Activated T-cell treated with anti-CD3 and anti-CD28 coated beads, Interleukin-2, amount 50 U/mL, for 72 hours (primary cell): ENCODE results near the gene ITGAD. TPM values are rescaled to one million over a fixed set of nuclear protein-coding genes. Genes with fewer than 3 reads are reported as not detected.
A peak's percentile ranks its signal among the peaks of the same experiment; 100 is the strongest.

Source experiments
- ATAC-seq, 2 donors: fragments of 150-1000 bp; cut with Tn5 transposase; replicated peaks in 1 of 2; 2 replicates each; pipeline ENCODE4 v1.10.0; 2021; ENCODE audit warnings: moderate library complexity in 2 of 2, mild to moderate bottlenecking in 1 of 2
- DNase-seq, 2 donors: peaks; one replicate each; pipeline ENCODE4 v3.0.0; 2021 to 2022; ENCODE audit warnings: mixed read lengths in 1 of 2
- H3K27ac Mint-ChIP-seq: one replicate; pipeline ENCODE4 v1.8.0; 2022; ENCODE audit warnings: mild to moderate bottlenecking, moderate library complexity, mixed read lengths
- H3K27me3 Mint-ChIP-seq: one replicate; pipeline ENCODE4 v1.8.0; 2022; ENCODE audit warnings: low read depth, mixed read lengths
- H3K36me3 Mint-ChIP-seq, 2 donors: one replicate each; pipeline ENCODE4 v1.8.0; 2022; ENCODE audit warnings: mixed read lengths in 2 of 2, mild to moderate bottlenecking in 1 of 2; ENCODE audit not compliant: insufficient read depth in 2 of 2
- H3K4me1 Mint-ChIP-seq: one replicate; pipeline ENCODE4 v1.8.0; 2022; ENCODE audit warnings: low read depth, mixed read lengths
- H3K4me3 Mint-ChIP-seq, 2 donors: one replicate each; pipeline ENCODE4 v1.8.0; 2022; ENCODE audit warnings: mild to moderate bottlenecking in 2 of 2, mixed read lengths in 2 of 2, moderate library complexity in 2 of 2
- H3K9me3 Mint-ChIP-seq, 2 donors: one replicate each; pipeline ENCODE4 v1.8.0; 2022; ENCODE audit warnings: mixed read lengths in 2 of 2
- total RNA-seq, 2 donors: library from RNA; stranded (reverse); gene quantifications; one replicate each; pipeline ENCODE4 v1.2.3, GENCODE V29; 2022

ITGAD gene
- total RNA-seq, 2 donors from 2014 or later, result 0.05 to 0.14 TPM

GRCh38 chr16:31453255-31454204 is 60.4 kb downstream of the ITGAD start:
- Mint-ChIP-seq H3K27me3 (no peaks in the 10 kb centered on the region), H3K27ac (no peak overlapping the region), H3K36me3 (peaks cover 0 to 3% of the 10 kb centered on the region in 2 donors), H3K4me1 (peaks cover 48% of the 10 kb centered on the region), H3K4me3 (no peak overlapping the region), H3K9me3 (no peaks in the 10 kb centered on the region)
- no peak for ATAC-seq
- DNase-seq, result no peak

- Mint-ChIP-seq H3K27ac (peak overlapping the region; percentile 75), H3K36me3 (peaks cover 0 to 3% of the 10 kb centered on the region in 2 donors), H3K4me3 (peak overlapping the region; percentile 37 to 89), H3K27me3 (no peaks in the 10 kb centered on the region), H3K9me3 (no peaks in the 10 kb centered on the region), H3K4me1 (peaks cover 54% of the 10 kb centered on the region)
- ATAC-seq, result no peak
- DNase-seq, result peak in 1 of 2 donors; percentile 41
These were observed 62.6 kb downstream of the ITGAD start for GRCh38 chr16:31455601-31456314.

- H3K9me3 Mint-ChIP-seq, result no peaks in the 10 kb centered on the region
- no peak for ATAC-seq
- H3K27me3 Mint-ChIP-seq, result no peaks in the 10 kb centered on the region
- H3K36me3 Mint-ChIP-seq, result peaks cover 0 to 3% of the 10 kb centered on the region in 2 donors
- no peak for DNase-seq
- peaks cover 59% of the 10 kb centered on the region for H3K4me1 Mint-ChIP-seq
- peak overlapping the region; percentile 89 to 90 for H3K4me3 Mint-ChIP-seq
- peak overlapping the region; percentile 50 for H3K27ac Mint-ChIP-seq
These were observed 63.8 kb downstream of the ITGAD start for GRCh38 chr16:31456988-31457360.

GRCh38 chr16:31458073-31458843 is 65.1 kb downstream of the ITGAD start:
- Mint-ChIP-seq H3K36me3 (peaks cover 3 to 6% of the 10 kb centered on the region in 2 donors), H3K27ac (peak overlapping the region; percentile 87), H3K4me3 (peak overlapping the region; percentile 89 to 90), H3K27me3 (no peaks in the 10 kb centered on the region), H3K4me1 (peaks cover 57% of the 10 kb centered on the region), H3K9me3 (no peaks in the 10 kb centered on the region)
- ATAC-seq, result peak in 1 of 2 donors; percentile 6
- peak; percentile 69 to 70 for DNase-seq

GRCh38 chr16:31458844-31459686 is 65.9 kb downstream of the ITGAD start, which contains the start of gene ARMC5:
TSS of gene ARMC5 (plus strand) at chr16:31459501. CDS start at chr16:31459525, 24 bp downstream.
- peak; percentile 80 to 81 for ATAC-seq
- Mint-ChIP-seq H3K4me3 (peak within 1 kb of the TSS; percentile 89 to 90), H3K4me1 (peaks cover 52% of the 10 kb centered on the region), H3K9me3 (no peaks in the 10 kb centered on the region), H3K27me3 (no peaks in the 10 kb centered on the region), H3K36me3 (peaks cover 3 to 4% of the 10 kb centered on the region in 2 donors), H3K27ac (peak within 1 kb of the TSS; percentile 99)
- DNase-seq, result peak; percentile 96 to 98

- Mint-ChIP-seq H3K36me3 (peaks cover 3 to 4% of the 10 kb centered on the region in 2 donors), H3K9me3 (no peaks in the 10 kb centered on the region), H3K27me3 (no peaks in the 10 kb centered on the region), H3K4me3 (peak overlapping the region; percentile 89 to 90), H3K4me1 (peaks cover 51% of the 10 kb centered on the region), H3K27ac (peak overlapping the region; percentile 99)
- ATAC-seq (peak; percentile 83 to 85), DNase-seq (peak; percentile 100)
These were observed 66.8 kb downstream of the ITGAD start for GRCh38 chr16:31459687-31460581.

- peaks cover 45% of the 10 kb centered on the region for H3K4me1 Mint-ChIP-seq
These were observed 67.5 kb downstream of the ITGAD start for GRCh38 chr16:31460582-31461002.

GRCh38 chr16:31461201-31461920 is 68.2 kb downstream of the ITGAD start:
- Mint-ChIP-seq H3K4me1 (peaks cover 37% of the 10 kb centered on the region), H3K9me3 (no peaks in the 10 kb centered on the region), H3K36me3 (peaks cover 3 to 4% of the 10 kb centered on the region in 2 donors), H3K27me3 (no peaks in the 10 kb centered on the region), H3K27ac (no peak overlapping the region), H3K4me3 (peak overlapping the region in 1 of 2 donors; percentile 44)
- DNase-seq, result no peak
- ATAC-seq, result no peak

More at GRCh38 chr16:31460582-31461002, 67.5 kb downstream of the ITGAD start:
- H3K9me3 Mint-ChIP-seq, result no peaks in the 10 kb centered on the region
- H3K27ac Mint-ChIP-seq, result peak overlapping the region; percentile 94
- peaks cover 3 to 4% of the 10 kb centered on the region in 2 donors for H3K36me3 Mint-ChIP-seq
- H3K27me3 Mint-ChIP-seq, result no peaks in the 10 kb centered on the region
- no peak for ATAC-seq
- peak overlapping the region; percentile 89 to 90 for H3K4me3 Mint-ChIP-seq
- DNase-seq, result peak in 1 of 2 donors; percentile 33

- DNase-seq, result no peak
- H3K27me3 Mint-ChIP-seq, result no peaks in the 10 kb centered on the region
- ATAC-seq, result no peak
- no peaks in the 10 kb centered on the region for H3K9me3 Mint-ChIP-seq
- peaks cover 3 to 4% of the 10 kb centered on the region in 2 donors for H3K36me3 Mint-ChIP-seq
- H3K27ac Mint-ChIP-seq, result no peak overlapping the region
- no peak overlapping the region for H3K4me3 Mint-ChIP-seq
- peaks cover 34% of the 10 kb centered on the region for H3K4me1 Mint-ChIP-seq
These were observed 69.0 kb downstream of the ITGAD start for GRCh38 chr16:31461921-31462804.

- H3K36me3 Mint-ChIP-seq, result peaks cover 2 to 3% of the 10 kb centered on the region in 2 donors
- no peak for ATAC-seq
- H3K27me3 Mint-ChIP-seq, result no peaks in the 10 kb centered on the region
- H3K27ac Mint-ChIP-seq, result no peak overlapping the region
- no peak for DNase-seq
- peaks cover 27% of the 10 kb centered on the region for H3K4me1 Mint-ChIP-seq
- H3K4me3 Mint-ChIP-seq, result no peak overlapping the region
- H3K9me3 Mint-ChIP-seq, result no peaks in the 10 kb centered on the region
These were observed 71.2 kb downstream of the ITGAD start for GRCh38 chr16:31464348-31464769.
